SK-N-SH treated with all-trans-retinoic acid at 6 μM for 48 hours (cell line): ENCODE measurements around the gene SOAT2.

Source experiments
- ATAC-seq: fragments of 200-7000 bp; cut with Tn5 transposase; 3 replicates; pipeline ENCODE4 v1.9.1; 2020; ENCODE audit warnings: mild to moderate bottlenecking, moderate library complexity
- ARNTL ChIP-seq: fragments of 450-650 bp; formaldehyde crosslinking; IDR thresholded peaks from 2 replicates; pipeline ENCODE4 v1.5.0; 2020; ENCODE audit warnings: low read depth, mild to moderate bottlenecking, moderate library complexity, borderline replicate concordance
- BACH2 ChIP-seq: fragments of 250-450 bp; sonication (Bioruptor Pico); IDR thresholded peaks from 2 replicates; pipeline ENCODE4 v1.9.0; 2021; ENCODE audit warnings: mild to moderate bottlenecking, borderline replicate concordance
- CREB5 ChIP-seq: fragments of 250-450 bp; sonication (Bioruptor Pico); IDR thresholded peaks from 2 replicates; pipeline ENCODE4 v1.5.1; 2020; ENCODE audit warnings: low read depth, mild to moderate bottlenecking, moderate library complexity
- CSDC2 ChIP-seq: fragments of 250-450 bp; sonication (Bioruptor Pico); IDR thresholded peaks from 2 replicates; pipeline ENCODE4 v1.5.0; 2020; ENCODE audit warnings: mild to moderate bottlenecking, moderate library complexity
- ESRRG ChIP-seq: fragments of 250-450 bp; sonication (Bioruptor Pico); IDR thresholded peaks from 2 replicates; pipeline ENCODE4 v1.6.1; 2021; ENCODE audit warnings: mild to moderate bottlenecking
- GLIS3 ChIP-seq: fragments of 250-450 bp; sonication (Bioruptor Pico); IDR thresholded peaks from 2 replicates; pipeline ENCODE4 v1.5.0; 2020; ENCODE audit warnings: mild to moderate bottlenecking, moderate library complexity
- ISL1 ChIP-seq: fragments of 250-450 bp; sonication (Bioruptor Pico); IDR thresholded peaks from 2 replicates; pipeline ENCODE4 v2.1.2; 2022; ENCODE audit warnings: mild to moderate bottlenecking, moderate library complexity
- OSR1 ChIP-seq: fragments of 250-450 bp; sonication (Bioruptor Pico); IDR thresholded peaks from 2 replicates; pipeline ENCODE4 v1.8.0; 2022; ENCODE audit warnings: moderate library complexity, mild to moderate bottlenecking, inconsistent platforms
- PPARA ChIP-seq: fragments of 250-450 bp; sonication (Bioruptor Pico); IDR thresholded peaks from 2 replicates; pipeline ENCODE4 v1.5.0; 2020; ENCODE audit warnings: mild to moderate bottlenecking, borderline replicate concordance
- SNAI2 ChIP-seq: fragments of 250-450 bp; sonication (Bioruptor Pico); IDR thresholded peaks from 2 replicates; pipeline ENCODE4 v1.5.0; 2020; ENCODE audit warnings: mild to moderate bottlenecking, moderate library complexity
- TCF4 ChIP-seq: fragments of 250-450 bp; sonication (Bioruptor Pico); IDR thresholded peaks from 2 replicates; pipeline ENCODE4 v1.8.0; 2021; ENCODE audit warnings: mild to moderate bottlenecking, moderate library complexity, borderline replicate concordance
- TOX ChIP-seq: fragments of 250-450 bp; sonication (Bioruptor Pico); IDR thresholded peaks from 2 replicates; pipeline ENCODE4 v1.8.0; 2021; ENCODE audit warnings: mild to moderate bottlenecking, moderate library complexity, borderline replicate concordance
- ZC3H10 ChIP-seq: fragments of 250-450 bp; sonication (Bioruptor Pico); IDR thresholded peaks from 2 replicates; pipeline ENCODE4 v1.5.1; 2021; ENCODE audit warnings: mild to moderate bottlenecking, moderate library complexity
- ZFP3 ChIP-seq: fragments of 250-450 bp; sonication (Bioruptor Pico); IDR thresholded peaks from 2 replicates; pipeline ENCODE4 v1.5.0; 2020; ENCODE audit warnings: mild to moderate bottlenecking, moderate library complexity
- ZFP30 ChIP-seq: fragments of 450-650 bp; formaldehyde crosslinking; IDR thresholded peaks from 2 replicates; pipeline ENCODE4 v1.5.0; 2022; ENCODE audit warnings: mild to moderate bottlenecking, moderate library complexity
- ZNF565 ChIP-seq: fragments of 450-650 bp; formaldehyde crosslinking; conservative IDR thresholded peaks from 2 replicates; pipeline ENCODE4 v1.5.0; 2020; ENCODE audit warnings: low read depth, mild to moderate bottlenecking, moderate library complexity
- ZNF70 ChIP-seq: fragments of 450-650 bp; formaldehyde crosslinking; IDR thresholded peaks from 2 replicates; pipeline ENCODE4 v1.5.0; 2020; ENCODE audit warnings: mild to moderate bottlenecking, moderate library complexity
- TF ChIP-seq, protein P1 (sequence below): fragments of 250-450 bp; sonication (Bioruptor Pico); IDR thresholded peaks from 2 replicates; pipeline ENCODE4 v1.5.1; 2021; ENCODE audit warnings: mild to moderate bottlenecking, moderate library complexity
- TF ChIP-seq, protein P2 (sequence below): fragments of 250-450 bp; sonication (Bioruptor Pico); IDR thresholded peaks from 2 replicates; pipeline ENCODE4 v1.8.0; 2021; ENCODE audit warnings: low read depth, mild to moderate bottlenecking, moderate library complexity, borderline replicate concordance
- TF ChIP-seq, protein P3 (sequence below): fragments of 250-450 bp; sonication (Bioruptor Pico); IDR thresholded peaks from 2 replicates; pipeline ENCODE4 v1.5.0; 2020; ENCODE audit warnings: mild to moderate bottlenecking, moderate library complexity

Gene SOAT2

DNA sequence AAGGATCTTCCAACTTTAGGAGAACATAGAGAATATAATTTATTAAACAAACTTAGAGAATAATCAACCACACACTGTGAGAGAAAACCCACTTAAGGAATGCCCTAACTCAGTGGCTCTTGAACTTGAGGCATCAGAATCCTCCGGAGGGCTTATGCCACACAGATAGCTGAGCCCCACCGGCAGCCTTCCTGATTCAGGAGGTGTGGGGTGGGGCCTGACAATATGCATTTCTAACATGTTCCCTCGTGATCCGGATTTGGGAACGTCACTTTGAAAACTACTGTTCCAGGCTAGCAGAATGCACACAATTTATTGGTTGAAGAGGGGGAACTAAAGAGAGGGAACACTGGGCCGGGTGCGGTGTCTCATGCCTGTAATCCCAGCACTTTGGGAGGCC, 2.0 kb upstream of the SOAT2 start:
- ATAC-seq = no peak
- TF ChIP-seq, protein P1, sequence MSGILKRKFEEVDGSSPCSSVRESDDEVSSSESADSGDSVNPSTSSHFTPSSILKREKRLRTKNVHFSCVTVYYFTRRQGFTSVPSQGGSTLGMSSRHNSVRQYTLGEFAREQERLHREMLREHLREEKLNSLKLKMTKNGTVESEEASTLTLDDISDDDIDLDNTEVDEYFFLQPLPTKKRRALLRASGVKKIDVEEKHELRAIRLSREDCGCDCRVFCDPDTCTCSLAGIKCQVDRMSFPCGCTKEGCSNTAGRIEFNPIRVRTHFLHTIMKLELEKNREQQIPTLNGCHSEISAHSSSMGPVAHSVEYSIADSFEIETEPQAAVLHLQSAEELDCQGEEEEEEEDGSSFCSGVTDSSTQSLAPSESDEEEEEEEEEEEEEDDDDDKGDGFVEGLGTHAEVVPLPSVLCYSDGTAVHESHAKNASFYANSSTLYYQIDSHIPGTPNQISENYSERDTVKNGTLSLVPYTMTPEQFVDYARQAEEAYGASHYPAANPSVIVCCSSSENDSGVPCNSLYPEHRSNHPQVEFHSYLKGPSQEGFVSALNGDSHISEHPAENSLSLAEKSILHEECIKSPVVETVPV (CRISPR knock-in tag) = no peak
- TF ChIP-seq SNAI2 (CRISPR knock-in tag) = no peak
- no peak for TF ChIP-seq ZFP3
- TF ChIP-seq OSR1 (CRISPR knock-in tag) = no peak
- no peak for TF ChIP-seq GLIS3 (CRISPR knock-in tag)
- TF ChIP-seq PPARA (CRISPR knock-in tag) = no peak
- TF ChIP-seq ZNF565 (CRISPR knock-in tag) = no peak
- TF ChIP-seq ISL1 = no peak
- TF ChIP-seq TCF4 (CRISPR knock-in tag) = no peak
- TF ChIP-seq, protein P2, sequence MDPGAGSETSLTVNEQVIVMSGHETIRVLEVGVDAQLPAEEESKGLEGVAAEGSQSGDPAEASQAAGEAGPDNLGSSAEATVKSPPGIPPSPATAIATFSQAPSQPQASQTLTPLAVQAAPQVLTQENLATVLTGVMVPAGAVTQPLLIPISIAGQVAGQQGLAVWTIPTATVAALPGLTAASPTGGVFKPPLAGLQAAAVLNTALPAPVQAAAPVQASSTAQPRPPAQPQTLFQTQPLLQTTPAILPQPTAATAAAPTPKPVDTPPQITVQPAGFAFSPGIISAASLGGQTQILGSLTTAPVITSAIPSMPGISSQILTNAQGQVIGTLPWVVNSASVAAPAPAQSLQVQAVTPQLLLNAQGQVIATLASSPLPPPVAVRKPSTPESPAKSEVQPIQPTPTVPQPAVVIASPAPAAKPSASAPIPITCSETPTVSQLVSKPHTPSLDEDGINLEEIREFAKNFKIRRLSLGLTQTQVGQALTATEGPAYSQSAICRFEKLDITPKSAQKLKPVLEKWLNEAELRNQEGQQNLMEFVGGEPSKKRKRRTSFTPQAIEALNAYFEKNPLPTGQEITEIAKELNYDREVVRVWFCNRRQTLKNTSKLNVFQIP (CRISPR knock-in tag) = no peak
- no peak for TF ChIP-seq ZC3H10
- TF ChIP-seq TOX (CRISPR knock-in tag) = no peak
- TF ChIP-seq ARNTL (CRISPR knock-in tag) = no peak
- TF ChIP-seq CSDC2 (CRISPR knock-in tag) = no peak
- TF ChIP-seq CREB5 = no peak

DNA sequence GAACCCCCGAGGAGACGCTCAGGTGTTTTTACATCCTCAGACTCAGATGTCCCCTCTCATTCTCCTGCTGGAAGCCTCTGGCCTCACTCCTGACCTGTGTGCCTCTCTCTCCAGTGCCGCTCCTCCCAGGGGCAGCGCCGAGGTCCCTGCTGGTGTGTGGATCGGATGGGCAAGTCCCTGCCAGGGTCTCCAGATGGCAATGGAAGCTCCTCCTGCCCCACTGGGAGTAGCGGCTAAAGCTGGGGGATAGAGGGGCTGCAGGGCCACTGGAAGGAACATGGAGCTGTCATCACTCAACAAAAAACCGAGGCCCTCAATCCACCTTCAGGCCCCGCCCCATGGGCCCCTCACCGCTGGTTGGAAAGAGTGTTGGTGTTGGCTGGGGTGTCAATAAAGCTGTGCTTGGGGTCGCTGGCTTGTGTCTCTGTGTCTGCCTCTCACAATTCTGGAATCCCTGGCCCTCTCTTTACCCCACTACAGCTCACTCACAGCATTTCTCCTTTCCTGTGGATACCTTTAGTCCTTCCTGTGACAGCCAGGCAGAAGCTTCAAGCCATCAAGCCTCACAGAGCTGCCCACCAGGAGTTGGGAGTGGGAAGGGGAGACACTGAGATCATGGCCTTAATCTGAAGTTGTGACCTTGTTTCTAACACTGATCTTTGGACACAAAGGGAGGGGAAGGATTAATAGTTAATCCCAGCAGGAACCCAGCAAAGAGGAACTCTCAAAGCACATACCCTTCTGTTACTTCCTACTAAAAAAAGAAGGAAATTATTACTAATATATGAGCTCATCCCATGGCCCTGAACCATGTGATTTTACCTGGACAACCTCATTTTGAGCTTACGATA, 1.1 kb upstream of the SOAT2 start:
- ATAC-seq = no peak
- TF ChIP-seq, protein P2 (CRISPR knock-in tag) = no peak
- TF ChIP-seq CSDC2 (CRISPR knock-in tag) (no peak), ZFP30 (CRISPR knock-in tag) (no peak), BACH2 (CRISPR knock-in tag) (no peak), CREB5 (no peak), ZNF70 (no peak), ESRRG (CRISPR knock-in tag) (no peak), ZNF565 (CRISPR knock-in tag) (no peak), GLIS3 (CRISPR knock-in tag) (no peak)
- TF ChIP-seq, protein P3, sequence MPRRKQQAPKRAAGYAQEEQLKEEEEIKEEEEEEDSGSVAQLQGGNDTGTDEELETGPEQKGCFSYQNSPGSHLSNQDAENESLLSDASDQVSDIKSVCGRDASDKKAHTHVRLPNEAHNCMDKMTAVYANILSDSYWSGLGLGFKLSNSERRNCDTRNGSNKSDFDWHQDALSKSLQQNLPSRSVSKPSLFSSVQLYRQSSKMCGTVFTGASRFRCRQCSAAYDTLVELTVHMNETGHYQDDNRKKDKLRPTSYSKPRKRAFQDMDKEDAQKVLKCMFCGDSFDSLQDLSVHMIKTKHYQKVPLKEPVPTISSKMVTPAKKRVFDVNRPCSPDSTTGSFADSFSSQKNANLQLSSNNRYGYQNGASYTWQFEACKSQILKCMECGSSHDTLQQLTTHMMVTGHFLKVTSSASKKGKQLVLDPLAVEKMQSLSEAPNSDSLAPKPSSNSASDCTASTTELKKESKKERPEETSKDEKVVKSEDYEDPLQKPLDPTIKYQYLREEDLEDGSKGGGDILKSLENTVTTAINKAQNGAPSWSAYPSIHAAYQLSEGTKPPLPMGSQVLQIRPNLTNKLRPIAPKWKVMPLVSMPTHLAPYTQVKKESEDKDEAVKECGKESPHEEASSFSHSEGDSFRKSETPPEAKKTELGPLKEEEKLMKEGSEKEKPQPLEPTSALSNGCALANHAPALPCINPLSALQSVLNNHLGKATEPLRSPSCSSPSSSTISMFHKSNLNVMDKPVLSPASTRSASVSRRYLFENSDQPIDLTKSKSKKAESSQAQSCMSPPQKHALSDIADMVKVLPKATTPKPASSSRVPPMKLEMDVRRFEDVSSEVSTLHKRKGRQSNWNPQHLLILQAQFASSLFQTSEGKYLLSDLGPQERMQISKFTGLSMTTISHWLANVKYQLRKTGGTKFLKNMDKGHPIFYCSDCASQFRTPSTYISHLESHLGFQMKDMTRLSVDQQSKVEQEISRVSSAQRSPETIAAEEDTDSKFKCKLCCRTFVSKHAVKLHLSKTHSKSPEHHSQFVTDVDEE (CRISPR knock-in tag) = no peak
